Measurements from ENCODE around the gene P3H3. TPM values are rescaled to one million over a fixed set of nuclear protein-coding genes. Genes with fewer than 3 reads are reported as not detected.

P3H3 gene
- total RNA-seq, 1 experiment from 2014 or later = 25.6 TPM

GRCh38 chr12:6810758-6811157 is 17.4 kb upstream of the P3H3 start:
- H3K4me1 Mint-ChIP-seq (ENCODE audit: low read depth, unreplicated experiment) = peaks cover 10% of the 10 kb centered on the region
- H3K9me3 Mint-ChIP-seq (ENCODE audit: unreplicated experiment) = no peaks in the 10 kb centered on the region
- no peak overlapping the region for H3K4me3 Mint-ChIP-seq (ENCODE audit: unreplicated experiment)
- ChIA-PET CTCF (interaction anchor here (0.6 to 0.7 kb wide), 2 partner anchors 24 to 27 kb away, joined by 3 to 6 read pairs; no protein-coding TSS in a partner anchor), POLR2A (interaction anchor here (0.6 kb wide), 1 partner anchor 1126 kb away, joined by 3 read pairs; no protein-coding TSS in a partner anchor)
- Histone ChIP-seq H3K9me3 (no peaks in the 10 kb centered on the region), H3K4me3 (ENCODE audit: low read depth, low read length) (no peak overlapping the region), H3K36me3 (ENCODE audit: control insufficient read depth, insufficient read depth, low read length) (no peaks in the 10 kb centered on the region), H3K4me1 (no peaks in the 10 kb centered on the region; the same call in 1 of the 2 replicates), H3K27me3 (replicated peaks; ENCODE audit: control insufficient read depth, insufficient read depth, low read length) (no peaks in the 10 kb centered on the region)
- intact Hi-C loops (cut with micrococcal nuclease; ENCODE audit: unreplicated experiment) = no loop called here
- no TSS peak for BruUV-seq (replicated peaks)
- H3K36me3 Mint-ChIP-seq (ENCODE audit: insufficient read depth, unreplicated experiment) = no peaks in the 10 kb centered on the region
- H3K27me3 Mint-ChIP-seq (ENCODE audit: insufficient read depth, unreplicated experiment) = no peaks in the 10 kb centered on the region
- no peak for TF ChIP-seq CTCF (IDR thresholded peaks at IDR 0.05; ENCODE audit: insufficient read depth in 1 of 2, low read depth in 1 of 2, low read length in 1 of 2, severe bottlenecking in 1 of 2, unreplicated experiment in 1 of 2)
- no peak for DNase-seq
- no peak overlapping the region for H3K27ac Mint-ChIP-seq (ENCODE audit: unreplicated experiment)

DNA sequence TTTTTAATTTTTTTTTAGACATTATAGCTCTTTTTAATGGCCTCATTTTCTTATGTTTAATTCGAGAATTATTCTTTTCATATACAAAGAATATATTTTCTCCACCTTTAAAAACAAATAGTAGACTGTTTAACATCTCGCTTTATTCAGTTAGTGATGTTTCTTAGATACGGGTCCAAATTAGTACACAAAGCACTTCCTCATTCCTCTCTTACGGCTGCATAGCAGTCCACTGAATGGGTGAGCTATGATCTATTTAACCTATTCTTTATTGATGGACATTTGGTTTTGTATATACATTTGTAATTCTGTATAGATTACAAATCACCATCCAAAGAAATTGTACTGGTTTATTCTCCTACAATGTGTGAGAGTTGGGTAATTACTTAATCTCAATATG is 14.8 kb upstream of the P3H3 start:
- H3K9me3 Mint-ChIP-seq (ENCODE audit: unreplicated experiment) = no peaks in the 10 kb centered on the region
- Histone ChIP-seq H3K4me1 (no peaks in the 10 kb centered on the region; the same call in 1 of the 2 replicates), H3K4me3 (ENCODE audit: low read depth, low read length) (no peak overlapping the region), H3K9me3 (no peaks in the 10 kb centered on the region), H3K36me3 (ENCODE audit: control insufficient read depth, insufficient read depth, low read length) (no peaks in the 10 kb centered on the region), H3K27me3 (replicated peaks; ENCODE audit: control insufficient read depth, insufficient read depth, low read length) (no peaks in the 10 kb centered on the region)
- no peaks in the 10 kb centered on the region for H3K36me3 Mint-ChIP-seq (ENCODE audit: insufficient read depth, unreplicated experiment)
- H3K27ac Mint-ChIP-seq (ENCODE audit: unreplicated experiment) = no peak overlapping the region
- TF ChIP-seq CTCF (IDR thresholded peaks at IDR 0.05; ENCODE audit: insufficient read depth in 1 of 2, low read depth in 1 of 2, low read length in 1 of 2, severe bottlenecking in 1 of 2, unreplicated experiment in 1 of 2) = no peak
- no TSS peak for BruUV-seq (replicated peaks)
- H3K4me1 Mint-ChIP-seq (ENCODE audit: low read depth, unreplicated experiment) = peaks cover 10% of the 10 kb centered on the region
- DNase-seq = no peak
- no peaks in the 10 kb centered on the region for H3K27me3 Mint-ChIP-seq (ENCODE audit: insufficient read depth, unreplicated experiment)
- CTCF ChIA-PET = interaction anchor here (1.0 to 1.9 kb wide), 3 partner anchors 22 to 60 kb away, joined by 3 to 12 read pairs (median 4); partner anchors contain the start of genes MLF2 and PTMS
- intact Hi-C loops (cut with micrococcal nuclease; ENCODE audit: unreplicated experiment) = no loop called here
- no peak overlapping the region for H3K4me3 Mint-ChIP-seq (ENCODE audit: unreplicated experiment)
- POLR2A ChIA-PET = interaction anchor here (0.6 to 0.7 kb wide), 2 partner anchors 205 to 320 kb away, joined by 5 to 6 read pairs; partner anchors contain the start of gene MRPL51

DNA sequence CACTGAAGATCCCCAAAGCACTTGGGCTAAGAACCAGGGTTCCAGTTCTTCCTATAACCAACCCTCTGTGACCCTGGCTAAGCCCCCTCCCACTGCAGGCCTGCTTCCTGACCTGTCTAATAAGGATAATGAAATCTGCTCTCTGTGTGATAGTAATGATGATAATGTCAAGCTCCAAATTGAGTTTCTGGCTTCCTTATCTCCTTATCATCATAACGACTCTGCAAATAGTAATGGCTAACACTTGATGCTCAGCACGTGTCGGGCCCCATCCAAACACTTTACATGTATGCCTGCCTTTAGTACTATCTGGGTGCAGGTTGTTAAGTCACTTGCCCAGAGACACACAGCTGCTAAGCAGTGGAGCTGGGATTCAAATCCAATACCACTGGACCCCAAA is 11.6 kb upstream of the P3H3 start:
- H3K4me1 Mint-ChIP-seq (ENCODE audit: low read depth, unreplicated experiment) = no peaks in the 10 kb centered on the region
- H3K27me3 Mint-ChIP-seq (ENCODE audit: insufficient read depth, unreplicated experiment) = no peaks in the 10 kb centered on the region
- no peak overlapping the region for H3K27ac Mint-ChIP-seq (ENCODE audit: unreplicated experiment)
- no peak overlapping the region for H3K4me3 ChIP-seq (ENCODE audit: low read depth, low read length)
- ChIA-PET POLR2A (interaction anchor here (0.6 kb wide), 1 partner anchor 11 kb away, joined by 3 read pairs; no protein-coding TSS in a partner anchor), CTCF (interaction anchor here (0.5 to 0.8 kb wide), 3 partner anchors 11 to 38 kb away, joined by 3 to 4 read pairs (median 4); partner anchors contain the start of genes GNB3 and P3H3)
- H3K4me3 Mint-ChIP-seq (ENCODE audit: unreplicated experiment) = no peak overlapping the region
- H3K36me3 ChIP-seq (ENCODE audit: control insufficient read depth, insufficient read depth, low read length) = no peaks in the 10 kb centered on the region
- no peak for TF ChIP-seq CTCF (IDR thresholded peaks at IDR 0.05; ENCODE audit: insufficient read depth in 1 of 2, low read depth in 1 of 2, low read length in 1 of 2, severe bottlenecking in 1 of 2, unreplicated experiment in 1 of 2)
- intact Hi-C loops (cut with micrococcal nuclease; ENCODE audit: unreplicated experiment) = no loop called here
- no peaks in the 10 kb centered on the region for H3K27me3 ChIP-seq (replicated peaks; ENCODE audit: control insufficient read depth, insufficient read depth, low read length)
- H3K9me3 ChIP-seq = no peaks in the 10 kb centered on the region
- no TSS peak for BruUV-seq (replicated peaks)
- H3K36me3 Mint-ChIP-seq (ENCODE audit: insufficient read depth, unreplicated experiment) = no peaks in the 10 kb centered on the region
- H3K9me3 Mint-ChIP-seq (ENCODE audit: unreplicated experiment) = no peaks in the 10 kb centered on the region
- no peaks in the 10 kb centered on the region for H3K4me1 ChIP-seq
- DNase-seq = no peak
